ENCODE results near the gene MCF2L2.
"Not testable (repeated sequence)": the region's sequence is repeated elsewhere in the genome, so short reads cannot be mapped to it uniquely, and the experiment has no call there.

MCF2L2 gene

GRCh38 chr3:183261151-183261724, 167.2 kb downstream of the MCF2L2 start:
- no peak for FAIRE-seq

- no peak for FAIRE-seq
Observed at GRCh38 chr3:183260167-183260904, 168.1 kb downstream of the MCF2L2 start.

GRCh38 chr3:183259621-183260020, 168.8 kb downstream of the MCF2L2 start:
- no peak for FAIRE-seq

DNA sequence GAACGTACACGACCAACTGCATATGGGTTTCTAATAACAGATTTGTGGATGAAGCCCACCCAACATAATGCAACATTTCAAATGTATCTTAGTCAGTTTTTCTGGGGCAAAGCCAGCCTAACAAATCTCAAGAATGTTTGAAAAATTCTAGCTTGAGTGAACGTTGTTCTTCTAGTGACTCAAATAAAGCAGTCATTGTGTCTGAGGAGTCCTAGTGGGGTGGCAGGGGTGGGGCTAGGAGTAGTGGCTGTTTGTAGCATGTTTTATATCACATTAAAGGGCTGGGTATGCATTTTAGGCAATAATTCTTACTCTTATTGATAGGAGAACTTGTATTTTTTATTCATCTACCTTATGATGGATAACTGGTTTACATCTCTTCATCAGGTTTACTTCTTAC, 169.3 kb downstream of the MCF2L2 start:
- no peak for FAIRE-seq

GRCh38 chr3:183255348-183255730, 173.1 kb downstream of the MCF2L2 start:
- no peak for FAIRE-seq

DNA sequence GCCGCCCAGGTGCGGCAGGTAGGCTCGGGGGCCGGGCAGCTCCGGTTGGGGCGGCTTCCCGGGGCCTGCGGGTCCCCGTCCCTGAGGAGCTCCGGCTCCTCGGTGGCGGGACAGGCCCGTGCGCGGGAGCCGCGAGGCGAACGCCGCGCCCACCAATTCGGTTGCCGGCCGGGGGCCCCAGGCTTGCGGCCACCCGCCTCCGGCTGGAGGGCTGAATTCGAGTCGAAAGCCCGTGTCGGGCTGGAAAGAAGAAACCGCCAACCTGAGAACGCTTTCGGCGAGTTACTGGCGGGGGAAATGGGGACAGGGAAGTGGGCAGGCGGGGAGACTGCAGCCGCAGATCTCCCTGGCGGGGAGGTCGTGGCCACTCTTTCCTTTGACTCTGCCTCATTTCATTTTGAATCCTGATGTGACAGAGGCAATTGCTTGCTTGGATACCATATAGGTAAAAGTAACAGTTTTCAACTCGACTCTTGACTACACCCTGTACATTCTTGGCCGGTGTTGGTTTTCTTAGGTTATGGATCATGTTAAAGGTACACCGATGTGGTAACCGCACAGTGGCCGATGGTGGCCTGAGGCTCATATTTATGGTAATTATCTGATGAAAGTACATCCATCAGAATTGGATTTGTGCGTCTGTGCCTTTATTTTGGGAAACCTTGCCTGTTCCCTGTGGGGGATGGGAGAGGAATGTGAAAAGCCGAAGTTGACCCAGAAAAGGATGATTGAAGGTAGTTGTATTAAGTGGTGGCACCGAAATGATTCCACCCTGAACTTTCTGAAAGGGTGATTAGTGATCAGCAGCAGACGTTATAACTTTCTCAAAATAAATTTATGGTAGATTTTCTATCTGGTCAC, 173.7 kb downstream of the MCF2L2 start:
- no peak for FAIRE-seq

DNA sequence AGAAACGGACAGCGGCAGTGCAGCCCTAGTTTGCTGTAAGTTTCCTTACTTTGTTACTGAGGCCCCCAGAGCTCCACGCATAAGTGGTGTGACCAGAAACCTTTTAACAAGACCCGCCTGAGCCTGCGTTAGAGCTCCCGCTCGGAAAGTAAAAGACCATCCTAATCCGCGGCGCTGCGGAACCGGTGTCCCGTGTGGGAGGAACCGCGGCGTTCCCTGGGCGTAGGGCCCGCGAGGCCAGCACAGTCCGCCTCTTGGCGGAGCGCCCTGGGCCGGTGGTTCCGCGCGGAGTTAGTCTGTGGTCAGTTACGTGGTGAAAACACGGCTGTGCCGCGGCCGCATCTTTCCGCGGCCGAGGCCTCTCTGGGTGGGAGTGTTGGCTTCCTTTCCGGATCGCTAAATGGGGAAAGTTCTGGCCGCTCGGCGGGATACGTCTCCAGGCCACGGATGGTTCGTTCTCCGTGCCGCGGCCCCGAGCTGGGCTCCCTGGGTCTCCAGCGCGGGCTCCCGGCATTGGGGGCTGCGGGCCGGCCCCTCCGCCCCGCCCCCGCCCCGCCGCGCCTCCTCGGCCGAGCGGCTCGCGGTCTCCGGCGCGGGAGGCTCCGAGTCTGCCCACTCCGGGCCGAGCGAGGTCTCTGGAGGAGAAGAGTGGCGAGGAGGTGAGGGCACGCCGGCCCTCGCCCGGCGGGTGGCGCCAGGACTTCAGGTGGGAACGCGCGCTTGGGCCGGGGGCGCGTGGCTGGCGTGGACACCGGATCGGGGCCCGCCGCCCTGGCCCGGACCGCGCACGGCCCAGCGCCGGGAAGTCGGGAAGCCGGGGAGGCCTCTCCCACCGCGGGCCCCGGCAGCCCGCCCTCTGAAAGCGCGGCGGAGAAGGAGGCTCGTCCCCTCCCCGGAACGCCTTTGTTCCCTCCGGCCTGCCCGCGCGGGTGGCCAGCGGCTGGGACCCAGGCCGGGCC, 174.6 kb downstream of the MCF2L2 start:
- no peak for FAIRE-seq

GRCh38 chr3:183252973-183253527, 175.4 kb downstream of the MCF2L2 start, which contains the start of gene B3GNT5:
Gene B3GNT5, plus strand, starts transcription at chr3:183253253. Its CDS starts 16,546 bp downstream, at chr3:183269799.
- no peak for FAIRE-seq

DNA sequence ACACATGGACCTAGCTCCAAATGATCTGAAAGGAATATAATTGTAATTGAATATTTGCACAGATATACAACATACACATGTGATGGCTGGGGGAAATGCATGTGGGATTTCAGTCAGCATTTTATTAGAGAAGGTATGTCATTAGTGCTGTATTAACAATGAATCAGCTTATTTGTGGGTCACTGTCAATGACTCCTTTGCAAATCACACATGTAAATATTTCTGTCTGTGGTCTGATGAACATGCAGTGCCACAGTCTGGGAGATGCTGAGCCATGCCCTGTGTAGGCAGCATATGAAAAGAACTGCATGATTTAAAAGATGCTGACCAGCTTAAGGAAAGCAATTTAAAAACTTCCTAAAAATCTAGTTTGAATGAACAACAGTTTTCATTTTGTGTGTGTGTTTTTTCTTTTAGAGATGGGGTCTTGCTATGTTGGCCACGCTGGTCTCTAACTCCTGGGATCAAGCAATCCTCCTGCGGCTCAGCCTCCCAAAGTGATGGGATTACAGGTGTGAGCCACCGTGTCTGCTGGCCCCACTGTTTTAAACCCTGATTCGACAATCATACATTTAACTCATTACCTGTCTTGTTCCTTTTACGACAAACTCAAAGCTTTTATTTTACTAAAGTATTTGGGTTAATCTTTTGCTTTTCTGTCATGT, 176.2 kb downstream of the MCF2L2 start:
- FAIRE-seq = no peak

DNA sequence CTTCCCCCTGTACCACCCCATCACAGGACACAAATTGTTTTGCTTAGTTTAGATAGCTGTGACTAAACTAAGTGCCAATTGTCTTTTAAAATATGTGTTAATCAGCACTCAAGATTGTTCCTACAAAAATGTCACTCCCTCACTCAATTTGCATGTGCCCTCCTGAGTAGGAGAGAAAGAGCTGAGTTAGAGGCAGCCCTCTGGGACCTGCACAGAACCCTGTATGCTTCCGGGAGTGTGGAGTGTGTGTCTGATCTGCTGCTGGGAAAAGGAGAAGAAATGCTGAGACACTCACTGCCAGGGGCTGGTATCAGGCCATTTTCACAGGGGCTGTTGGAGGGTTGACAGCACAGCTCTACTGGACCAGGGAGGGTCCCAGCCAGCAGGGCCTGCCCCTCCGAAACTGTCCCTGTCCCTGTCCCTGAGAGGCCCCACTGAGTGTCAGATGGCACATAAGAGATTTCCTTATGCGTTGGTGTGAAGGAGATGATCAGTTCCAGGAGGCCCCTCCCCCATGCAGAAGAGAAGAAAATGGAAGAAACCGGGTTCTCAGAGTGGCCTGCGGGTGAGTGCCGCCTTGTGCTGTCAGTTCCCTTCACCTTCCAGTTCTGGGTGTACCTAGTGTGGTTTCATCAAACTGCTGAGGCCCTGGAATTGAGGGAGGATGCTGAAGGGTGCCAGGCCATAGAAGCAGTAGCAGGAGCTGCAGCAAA, 179.3 kb downstream of the MCF2L2 start:
- no peak for FAIRE-seq

DNA sequence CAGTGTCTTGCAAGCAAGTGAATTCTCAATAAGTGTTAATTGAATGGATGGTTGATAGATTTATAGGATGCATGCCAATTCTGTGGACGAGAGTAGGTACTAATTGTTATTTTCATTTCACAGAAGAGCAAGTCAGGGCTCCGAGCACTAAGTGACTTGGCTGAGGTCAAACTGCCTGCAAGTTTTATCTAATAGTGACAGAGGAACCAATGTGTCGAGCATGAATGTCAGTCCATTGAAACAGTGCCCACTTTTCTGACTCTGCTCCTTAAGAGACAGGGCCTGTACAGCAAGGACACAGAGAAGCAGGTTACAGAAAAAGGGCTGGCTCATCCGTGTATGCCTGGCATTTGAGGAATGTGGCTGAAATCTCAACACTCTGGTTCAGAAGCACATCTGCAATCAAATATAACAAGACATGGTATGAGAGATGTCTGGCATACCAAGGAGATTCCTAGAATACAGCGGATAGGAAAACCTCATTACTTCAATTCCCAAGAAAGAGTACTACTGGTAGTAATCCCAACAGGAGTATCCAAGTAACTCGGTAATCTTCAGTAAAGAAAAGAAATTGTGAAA, 181.3 kb downstream of the MCF2L2 start:
- FAIRE-seq = no peak

DNA sequence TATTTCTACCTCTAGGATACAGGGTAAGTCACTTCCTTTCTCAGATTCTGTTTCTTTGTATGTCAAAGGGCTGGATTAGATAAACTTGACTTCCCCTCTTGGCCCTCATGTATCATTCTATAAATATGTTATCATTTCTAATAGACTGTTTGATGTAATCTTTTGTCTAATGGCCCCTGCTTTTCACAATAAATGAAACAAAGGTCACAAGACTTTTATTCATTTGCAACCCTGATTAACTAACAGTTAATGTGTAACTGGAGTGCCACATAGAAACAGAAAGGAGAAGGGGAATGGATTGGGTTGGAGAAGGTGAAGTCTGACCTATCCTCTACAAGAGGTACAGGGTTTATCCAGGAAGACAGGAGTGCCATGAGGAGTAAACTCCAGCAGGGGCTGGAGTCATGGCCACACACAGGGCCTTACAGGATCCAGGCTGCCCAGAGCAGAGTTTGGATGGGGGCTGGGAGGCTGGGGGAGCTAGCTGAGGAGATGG, 183.4 kb downstream of the MCF2L2 start:
- FAIRE-seq = no peak

GRCh38 chr3:183244219-183244618, 184.2 kb downstream of the MCF2L2 start:
- FAIRE-seq = no peak

DNA sequence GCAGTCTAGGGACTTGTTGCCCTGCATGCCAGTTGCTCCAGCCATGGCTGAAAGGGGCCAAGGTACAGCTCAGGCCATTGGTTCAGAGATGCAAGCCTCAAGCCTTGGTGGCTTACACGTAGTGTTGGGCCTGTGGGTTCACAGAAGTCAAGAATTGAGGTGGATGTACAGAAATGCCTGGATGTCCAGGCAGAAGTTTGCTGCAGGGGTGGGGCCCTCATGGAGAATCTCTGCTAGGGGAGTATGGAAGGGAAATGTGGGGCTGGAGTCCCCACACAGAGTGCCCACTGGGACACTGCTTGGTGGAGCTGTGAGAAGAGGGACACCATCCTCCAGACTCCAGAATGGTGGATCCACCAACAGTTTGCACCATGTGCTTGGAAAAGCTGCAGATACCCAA, 186.0 kb downstream of the MCF2L2 start:
- no peak for FAIRE-seq

- no peak for FAIRE-seq
Observed at GRCh38 chr3:183239046-183239445, 189.4 kb downstream of the MCF2L2 start.

DNA sequence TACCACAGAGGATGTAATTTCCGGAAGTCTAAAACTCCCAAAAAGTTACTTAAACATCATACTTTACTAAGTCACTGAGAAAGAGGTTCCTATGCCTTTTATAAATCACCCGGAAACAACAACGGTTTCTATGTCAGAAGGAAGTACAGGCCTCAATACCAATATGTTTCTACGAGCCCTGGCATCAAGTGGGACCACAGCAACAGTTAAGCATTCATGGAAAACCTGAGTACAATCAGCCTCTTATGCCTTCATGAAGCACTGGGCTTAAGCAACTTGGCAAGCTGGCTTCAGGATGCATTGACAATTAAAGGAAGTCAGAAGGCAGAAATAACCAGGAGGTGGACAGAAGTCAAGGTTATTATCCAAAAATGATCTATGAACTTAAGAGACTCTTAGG, 194.5 kb downstream of the MCF2L2 start:
- FAIRE-seq = peak; percentile 93

- no peak for FAIRE-seq
Observed at GRCh38 chr3:183230826-183231225, 197.6 kb downstream of the MCF2L2 start.

GRCh38 chr3:183230251-183230650, 198.2 kb downstream of the MCF2L2 start:
- FAIRE-seq = not testable (repeated sequence)

- no peak for FAIRE-seq
Observed at GRCh38 chr3:183229178-183229577, 199.2 kb downstream of the MCF2L2 start.

DNA sequence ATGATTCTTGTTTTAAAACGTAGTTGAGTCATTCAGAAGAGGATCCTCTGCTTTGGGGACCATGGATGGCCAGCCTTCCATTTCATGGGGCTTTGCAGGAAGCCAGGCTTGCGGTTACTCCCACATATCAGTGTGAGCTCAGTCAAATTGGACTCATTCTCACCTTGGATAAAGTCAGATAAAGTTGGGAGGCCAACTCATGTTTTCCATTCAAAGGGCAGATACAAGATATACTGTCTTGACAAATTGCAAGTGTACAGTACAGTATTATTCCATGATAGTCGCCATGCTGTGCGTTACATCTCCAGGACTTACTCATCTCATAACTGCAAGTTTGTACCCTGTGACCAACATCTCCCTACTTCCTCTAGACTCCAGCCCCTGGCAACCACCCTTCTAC, 200.8 kb downstream of the MCF2L2 start:
- no peak for FAIRE-seq

Data from islet of Langerhans (tissue), 1 donor.